Measurements from ENCODE around the gene TRIM49. TPM values are rescaled to one million over a fixed set of nuclear protein-coding genes. Genes with fewer than 3 reads are reported as not detected.

Gene TRIM49
- total RNA-seq: not detected

GRCh38 chr11:89808475-89808874 is at the start of gene TRIM49:
TRIM49 (minus strand) TSS chr11:89808575; CDS start chr11:89804469, 4,106 bp downstream.

Other genes starting within 250 kb of the TRIM49 start
- gene TRIM77, start 98.3 kb downstream of the TRIM49 start, total RNA-seq: not detected
- not detected for gene TRIM64B, start 69.9 kb upstream of the TRIM49 start, total RNA-seq
- gene TRIM49D1, start 113.7 kb upstream of the TRIM49 start, total RNA-seq: not detected
- not detected for gene TRIM49D2, start 115.5 kb upstream of the TRIM49 start, total RNA-seq
- not detected for gene TRIM64, start 157.5 kb upstream of the TRIM49 start, total RNA-seq
- not detected for gene TRIM49C, start 222.5 kb upstream of the TRIM49 start, total RNA-seq

Data from activated naive CD4-positive, alpha-beta T cell treated with anti-CD3 and anti-CD28 coated beads, Interleukin-2, amount 10 ng/mL, durations not matched to agents 5 hours and 36 hours (primary cell).